IMR-90 (cell line): Measurements from ENCODE around the gene APOBEC3H. TPM values are rescaled to one million over a fixed set of nuclear protein-coding genes. Genes with fewer than 3 reads are reported as not detected.

Experiments used
- ATAC-seq: fragments of 200-7000 bp; cut with Tn5 transposase; 2 replicates; pipeline ENCODE4 v1.9.1; 2020; ENCODE audit warnings: low read depth, mild to moderate bottlenecking, moderate library complexity
- BruUV-seq: library from RNA; stranded (reverse); fragments of 400-500 nt; replicated peaks from 2 replicates; lab custom pipeline; 2021; lab: Mats Ljungman, UMichigan
- CTCF ChIA-PET: fragments of 300-600 bp; formaldehyde crosslinking; extraction: SDS; loops from one replicate; lab custom pipeline; 2021; ENCODE audit warnings: antibody characterized with exemption; lab: Yijun Ruan, JAX
- POLR2A ChIA-PET: fragments of 300-600 bp; sonication (Branson Sonifier 250); formaldehyde crosslinking; loops from one replicate; lab custom pipeline; 2022; ENCODE audit warnings: antibody characterized with exemption; ENCODE audit not compliant: unreplicated experiment; lab: Charles Lee
- DNase-seq: peaks from one replicate; pipeline ENCODE4 v3.0.0; 2013
- H2AFZ ChIP-seq: replicated peaks from 2 replicates; pipeline ENCODE3; 2013; ENCODE audit warnings: low read length, mild to moderate bottlenecking; ENCODE audit not compliant: poor library complexity
- H2AK5ac ChIP-seq: 2 replicates; pipeline ENCODE4 v1.6.1; 2013; ENCODE audit warnings: low read depth, low read length, inconsistent platforms
- H2AK9ac ChIP-seq: replicated peaks from 2 replicates; pipeline ENCODE3; 2013; ENCODE audit warnings: mild to moderate bottlenecking, low read depth, low read length, moderate library complexity; ENCODE audit not compliant: poor library complexity
- H2BK120ac ChIP-seq: 2 replicates; pipeline ENCODE4 v1.6.1; 2013; ENCODE audit warnings: low read depth, low read length, inconsistent platforms
- H2BK15ac ChIP-seq: 3 replicates; pipeline ENCODE4 v1.6.1; 2013; ENCODE audit warnings: low read depth, low read length, inconsistent platforms
- H2BK20ac ChIP-seq: 2 replicates; pipeline ENCODE4 v1.6.1; 2013; ENCODE audit warnings: low read depth, mild to moderate bottlenecking, inconsistent platforms, low read length, moderate library complexity
- H2BK5ac ChIP-seq: 2 replicates; pipeline ENCODE4 v1.6.1; 2013; ENCODE audit warnings: mild to moderate bottlenecking, low read depth, low read length, inconsistent platforms; ENCODE audit not compliant: poor library complexity, severe bottlenecking
- H3K14ac ChIP-seq: replicated peaks from 2 replicates; pipeline ENCODE4 v1.6.1; 2013; ENCODE audit warnings: low read depth, low read length, inconsistent platforms
- H3K18ac ChIP-seq: 2 replicates; pipeline ENCODE4 v1.6.1; 2013; ENCODE audit warnings: low read depth, low read length, control low read depth
- H3K23ac ChIP-seq: 2 replicates; pipeline ENCODE4 v1.6.1; 2013; ENCODE audit warnings: low read depth, low read length, inconsistent platforms
- H3K27ac ChIP-seq: 2 replicates; pipeline ENCODE4 v1.5.1; 2013; ENCODE audit warnings: mild to moderate bottlenecking, control low read depth, low read length; ENCODE audit not compliant: insufficient read depth
- H3K27me3 ChIP-seq: 2 replicates; pipeline ENCODE4 v1.6.1; 2013; ENCODE audit warnings: low read length; ENCODE audit not compliant: control insufficient read depth, insufficient read depth
- H3K36me3 ChIP-seq: 2 replicates; pipeline ENCODE4 v1.6.1; 2013; ENCODE audit warnings: low read length, mixed read lengths; ENCODE audit not compliant: control insufficient read depth, insufficient read depth
- H3K4ac ChIP-seq: 2 replicates; pipeline ENCODE4 v1.6.1; 2013; ENCODE audit warnings: low read depth, low read length, inconsistent platforms
- H3K4me1 ChIP-seq: 2 replicates; pipeline ENCODE4 v1.6.1; 2013; ENCODE audit warnings: low read length, mixed read lengths; ENCODE audit not compliant: control insufficient read depth, insufficient read depth
- H3K4me2 ChIP-seq: 2 replicates; pipeline ENCODE4 v1.6.1; 2013; ENCODE audit warnings: low read depth, mild to moderate bottlenecking, control low read depth, low read length, moderate library complexity
- H3K4me3 ChIP-seq: 2 replicates; pipeline ENCODE4 v1.5.1; 2013; ENCODE audit warnings: low read depth, mild to moderate bottlenecking, control low read depth, low read length, moderate library complexity; ENCODE audit not compliant: insufficient read depth
- H3K56ac ChIP-seq: 2 replicates; pipeline ENCODE4 v1.6.1; 2013; ENCODE audit warnings: low read length, inconsistent platforms; ENCODE audit not compliant: insufficient read depth; ENCODE audit errors: extremely low read depth
- H3K79me1 ChIP-seq, 2 experiments: 2 replicates each; pipeline ENCODE4 v1.6.1; 2013; ENCODE audit warnings: low read length in 2 of 2, inconsistent platforms in 1 of 2, low read depth in 1 of 2
- H3K9ac ChIP-seq: 2 replicates; pipeline ENCODE4 v1.6.1; 2013; ENCODE audit warnings: low read depth, low read length, control low read depth
- H3K9me1 ChIP-seq: 2 replicates; pipeline ENCODE4 v1.6.1; 2013; ENCODE audit warnings: low read length, inconsistent platforms; ENCODE audit not compliant: insufficient read depth
- H3K9me3 ChIP-seq: 2 replicates; pipeline ENCODE4 v1.6.1; 2013; ENCODE audit warnings: low read length; ENCODE audit not compliant: control insufficient read depth, insufficient read depth
- H4K20me1 ChIP-seq: 2 replicates; pipeline ENCODE4 v1.6.1; 2013; ENCODE audit warnings: low read length, inconsistent platforms; ENCODE audit not compliant: insufficient read depth
- H4K5ac ChIP-seq: 2 replicates; pipeline ENCODE4 v1.6.1; 2013; ENCODE audit warnings: mild to moderate bottlenecking, low read depth, low read length, control low read depth
- H4K8ac ChIP-seq, 2 experiments: 2 replicates each; pipeline ENCODE4 v1.6.1; 2013; ENCODE audit warnings: low read depth in 2 of 2, low read length in 2 of 2, control low read depth in 1 of 2, inconsistent platforms in 1 of 2
- H4K91ac ChIP-seq: 2 replicates; pipeline ENCODE4 v1.6.1; 2013; ENCODE audit warnings: low read depth, low read length, inconsistent platforms; ENCODE audit not compliant: insufficient read depth
- MAFK ChIP-seq: IDR thresholded peaks from 2 replicates; pipeline ENCODE4 v1.6.1; 2012; ENCODE audit warnings: low read depth, low read length, improper control_type of control experiment
- RAD21 ChIP-seq: IDR thresholded peaks from 2 replicates; pipeline ENCODE4 v1.6.1; 2012; ENCODE audit warnings: low read length, improper control_type of control experiment
- SMC3 ChIP-seq: fragments of 150-350 bp; IDR thresholded peaks from 2 replicates; pipeline ENCODE4 v1.6.1; 2016; ENCODE audit warnings: low read depth, mild to moderate bottlenecking, antibody characterized with exemption, low read length, moderate library complexity
- WGBS, 2 experiments: methylation state at CpG; one replicate each; pipeline versions ENCODE4 v1.1.5 to v1.1.7; 2013; ENCODE audit warnings: missing lambda C conversion rate in 2 of 2; ENCODE audit not compliant: insufficient read length in 1 of 2; ENCODE audit errors: extremely low coverage in 2 of 2; 5-methylcytosine and 5-hydroxymethylcytosine counted together
- dilution Hi-C: fragments of 300-500 bp; cut with HindIII; formaldehyde crosslinking; loops from one replicate; pipeline ENCODE4 v1.14.3; 2018; ENCODE audit warnings: low sequenced_read_pairs; ENCODE audit not compliant: unreplicated experiment
- in situ Hi-C: fragments of 300-500 bp; cut with MboI; formaldehyde crosslinking; loops from 3 replicates; pipeline ENCODE4 v1.14.3; 2019; ENCODE audit warnings: low sequenced_read_pairs, inconsistent platforms, mixed read lengths
- intact Hi-C: fragments of 100-400 bp; cut with micrococcal nuclease; formaldehyde crosslinking; loops from 2 replicates; pipeline ENCODE4 v1.10.0; 2022
- polyA plus RNA-seq, 3 experiments: library from polyadenylated mRNA; depleted of rRNA; stranded (reverse); fragments of >200 nt; gene quantifications; 2 replicates each; pipeline ENCODE4 v1.2.3, GENCODE V29; 2012; ENCODE audit warnings: low replicate concordance in 1 of 3
- total RNA-seq: library from RNA; depleted of rRNA; stranded (reverse); fragments of >200 nt; gene quantifications from 2 replicates; pipeline ENCODE4 v1.2.3, GENCODE V29; 2012

Gene APOBEC3H
- total and polyA plus RNA-seq, 2 of the 4 experiments (the other 2 are of a cell fraction), result 0.18 TPM; not detected in 1

DNA sequence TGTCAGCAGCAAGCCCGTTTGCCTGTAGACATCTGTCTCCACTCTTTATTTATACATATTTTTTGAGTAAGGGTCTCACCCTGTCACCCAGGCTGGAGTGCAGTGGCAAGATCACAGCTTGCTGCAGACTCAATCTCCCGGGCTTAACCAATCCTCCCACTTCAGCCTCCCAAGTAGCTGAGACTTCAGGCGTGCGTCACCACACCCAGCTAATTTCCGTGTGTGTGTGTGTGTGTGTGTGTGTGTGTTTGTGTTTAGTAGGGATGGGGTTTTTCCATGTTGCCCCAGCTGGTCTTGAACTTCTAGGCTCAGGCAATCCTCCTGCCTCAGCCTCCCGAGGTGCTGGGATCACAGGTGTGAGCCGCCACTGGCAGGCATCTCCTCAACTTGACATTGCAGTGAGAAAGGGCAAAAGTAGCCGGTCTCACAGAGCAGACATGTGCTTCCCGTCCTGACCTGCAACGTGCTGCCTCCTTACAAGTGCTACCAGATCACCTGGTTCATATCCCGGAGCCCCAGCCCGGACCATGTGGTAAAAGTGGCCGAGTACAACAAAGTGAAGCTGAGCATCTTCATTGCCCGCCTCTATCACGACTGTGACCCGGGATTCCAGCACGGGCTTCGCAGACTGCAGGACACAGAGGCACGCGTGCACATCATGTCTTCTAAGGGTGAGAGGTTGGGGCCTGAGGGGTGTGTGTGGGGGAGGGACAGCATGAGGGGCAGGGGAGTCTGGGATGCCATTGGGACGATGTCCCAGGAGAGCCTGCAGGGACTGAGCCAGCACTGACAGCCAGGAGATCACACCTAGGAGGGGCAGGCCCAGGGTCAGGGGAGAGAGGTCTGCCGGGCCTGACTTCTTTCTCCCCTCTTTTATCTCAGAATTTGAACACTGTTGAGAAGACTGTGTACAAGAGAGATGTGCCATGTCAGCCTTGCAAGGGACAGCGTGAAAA lies 5.6 kb upstream of the APOBEC3H start:
- no peak overlapping the region for H3K27ac ChIP-seq
- no peak overlapping the region for H2AFZ ChIP-seq
- no peak overlapping the region for H3K56ac ChIP-seq
- H3K79me1 ChIP-seq, result no peaks in the 10 kb centered on the region
- ChIA-PET POLR2A (no interaction called here), CTCF (interaction anchor here (0.6 kb wide), 1 partner anchor 1304 kb away, joined by 3 read pairs; no protein-coding TSS in a partner anchor)
- BruUV-seq, result no TSS peak
- H2BK120ac ChIP-seq, result no peak overlapping the region
- no peak overlapping the region for H2BK15ac ChIP-seq
- intact Hi-C loops (no loop called here), dilution Hi-C loops (no loop called here), in situ Hi-C loops (no loop called here)
- H4K8ac ChIP-seq, result no peak overlapping the region
- no peak overlapping the region for H4K91ac ChIP-seq
- DNase-seq (no peak), ATAC-seq (no peak)
- H3K4me1 ChIP-seq, result peaks cover 3% of the 10 kb centered on the region; the same call in 1 of the 2 replicates
- H4K20me1 ChIP-seq, result no peaks in the 10 kb centered on the region
- H3K9ac ChIP-seq, result no peak overlapping the region
- WGBS, 2 experiments, result 57% methylated on average over 9 of the region's 23 CpGs; no CpG with 5 or more reads in 1 of the 2 experiments
- H3K9me3 ChIP-seq, result no peaks in the 10 kb centered on the region
- no peak for TF ChIP-seq SMC3
- TF ChIP-seq MAFK, result no peak
- TF ChIP-seq RAD21, result no peak
- H2BK20ac ChIP-seq, result no peak overlapping the region
- no peak overlapping the region for H3K4ac ChIP-seq
- no peak overlapping the region for H2BK5ac ChIP-seq
- H3K9me1 ChIP-seq, result no peaks in the 10 kb centered on the region
- H3K14ac ChIP-seq, result no peak overlapping the region
- H2AK9ac ChIP-seq, result no peak overlapping the region
- no peaks in the 10 kb centered on the region for H3K36me3 ChIP-seq
- peaks cover 43% of the 10 kb centered on the region for H3K27me3 ChIP-seq
- H3K4me3 ChIP-seq, result no peak overlapping the region
- H3K18ac ChIP-seq, result no peak overlapping the region
- no peak overlapping the region for H4K5ac ChIP-seq
- no peak overlapping the region for H3K23ac ChIP-seq
- H2AK5ac ChIP-seq, result no peak overlapping the region
- H3K4me2 ChIP-seq, result no peak overlapping the region
